ENCODE data around the gene CASQ1.

Gene CASQ1

DNA sequence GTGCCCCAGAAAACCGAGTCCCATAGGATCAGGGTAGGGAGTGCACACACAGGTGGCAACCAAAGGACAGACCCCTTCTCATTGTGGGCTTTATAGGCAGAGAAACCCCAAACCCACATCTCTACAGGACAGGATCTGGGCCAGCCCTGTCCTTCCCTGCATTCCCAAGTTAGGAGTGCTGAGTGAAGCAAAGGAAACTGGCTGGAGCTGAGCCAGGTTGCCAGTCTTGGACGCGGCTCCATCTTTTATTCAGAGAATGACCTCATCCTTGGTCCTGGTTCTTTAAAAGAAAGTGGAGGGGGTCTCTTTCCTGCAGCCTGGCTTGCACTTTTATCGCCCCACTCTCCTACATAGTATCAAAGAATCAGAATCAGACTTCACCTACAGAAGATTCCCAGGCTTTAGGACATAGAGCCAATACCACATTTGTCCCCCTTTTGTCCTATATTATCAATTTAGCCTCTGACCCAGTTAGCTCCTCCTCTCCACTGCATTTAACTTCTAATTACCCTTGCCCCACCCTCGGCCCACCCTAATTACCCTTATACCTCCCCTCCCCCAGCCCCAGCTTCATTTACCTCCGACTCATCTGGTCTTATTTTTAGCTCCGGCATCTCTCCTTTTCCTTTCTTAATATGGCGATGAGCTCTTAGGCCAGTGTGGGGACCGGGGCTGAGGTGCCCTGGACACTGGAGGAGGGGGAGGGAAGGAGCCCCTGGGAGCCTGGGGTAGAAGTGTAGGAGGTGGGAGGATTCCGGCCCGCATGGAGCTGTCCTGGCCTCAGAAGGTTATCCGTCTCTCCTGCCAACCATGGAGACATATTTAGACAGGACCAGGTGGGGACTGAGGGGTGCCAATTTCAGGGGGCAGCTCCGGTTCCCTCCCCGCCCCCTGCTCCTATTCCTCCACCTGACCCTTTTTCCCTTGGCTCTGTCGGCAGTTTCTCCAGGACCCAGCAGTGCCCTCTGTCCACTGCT, at the start of gene CASQ1:
TSS of gene CASQ1 (plus strand) at position 927 of the 977 bp plus-strand sequence. CDS start 177 bp downstream, outside the sequence.
- peak in 15 of 58 donors; percentile 6 to 60 (median 20) for DNase-seq

DNA sequence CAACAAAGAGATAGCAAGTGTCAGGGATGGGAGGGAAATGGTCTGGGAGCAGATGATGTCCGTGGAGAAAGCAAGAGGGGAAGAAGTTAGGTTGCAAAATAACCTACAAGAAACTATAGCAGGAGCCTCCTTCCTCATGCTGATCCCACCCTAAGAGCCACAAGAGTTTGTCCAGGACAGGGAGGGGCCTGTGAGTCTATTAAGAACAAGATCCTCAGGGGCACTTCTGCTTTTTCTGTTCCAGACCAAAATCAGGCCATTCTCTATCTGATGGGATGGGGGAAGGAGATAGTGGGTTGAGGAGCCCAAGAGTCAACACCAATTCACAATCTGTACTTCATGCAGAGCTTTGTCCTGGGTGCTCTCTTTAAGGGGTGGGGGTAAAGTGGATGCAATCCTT, 46.7 kb upstream of the CASQ1 start:
- DNase-seq = peak in 2 of 58 donors; percentile 15 to 18

DNA sequence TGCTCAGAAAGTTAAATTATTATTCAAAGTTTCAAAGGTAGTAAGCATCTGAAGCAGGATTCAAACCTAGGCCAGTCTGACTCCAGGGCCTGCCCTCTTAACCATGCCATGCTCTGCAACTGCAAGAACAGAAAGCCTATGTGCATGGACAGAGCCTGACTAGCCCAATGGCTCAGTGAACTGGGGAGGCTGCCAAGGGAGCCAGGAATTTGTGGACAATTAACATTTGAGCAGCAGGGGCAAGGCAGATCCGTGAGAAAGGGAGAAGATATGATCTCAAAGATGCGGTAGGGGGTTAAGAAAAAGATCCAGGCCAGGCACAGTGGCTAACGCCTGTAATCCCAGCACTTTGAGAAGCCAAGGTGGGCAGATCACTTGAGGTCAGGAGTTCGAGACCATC, 45.5 kb upstream of the CASQ1 start:
- peak in 9 of 58 donors; percentile 12 to 38 (median 22) for DNase-seq

DNA sequence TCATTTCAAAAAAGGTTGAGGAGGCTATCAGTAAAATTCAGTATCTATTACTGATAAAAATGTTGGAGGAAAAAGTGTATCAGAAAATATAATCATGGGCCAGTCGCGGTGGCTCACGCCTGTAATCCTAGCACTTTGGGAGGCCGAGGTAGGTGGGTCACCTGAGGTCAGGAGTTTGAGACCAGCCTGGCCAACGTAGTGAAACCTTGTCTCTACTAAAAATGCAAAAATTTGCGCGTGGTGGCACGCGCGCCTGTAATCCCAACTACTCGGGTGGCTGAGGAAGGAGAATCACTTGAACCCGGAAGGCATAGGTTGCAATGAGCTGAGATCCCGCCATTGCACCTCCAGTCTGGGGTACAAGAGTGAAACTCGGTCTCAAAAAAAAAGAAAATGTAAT, 44.3 kb upstream of the CASQ1 start:
- no peak for DNase-seq

DNA sequence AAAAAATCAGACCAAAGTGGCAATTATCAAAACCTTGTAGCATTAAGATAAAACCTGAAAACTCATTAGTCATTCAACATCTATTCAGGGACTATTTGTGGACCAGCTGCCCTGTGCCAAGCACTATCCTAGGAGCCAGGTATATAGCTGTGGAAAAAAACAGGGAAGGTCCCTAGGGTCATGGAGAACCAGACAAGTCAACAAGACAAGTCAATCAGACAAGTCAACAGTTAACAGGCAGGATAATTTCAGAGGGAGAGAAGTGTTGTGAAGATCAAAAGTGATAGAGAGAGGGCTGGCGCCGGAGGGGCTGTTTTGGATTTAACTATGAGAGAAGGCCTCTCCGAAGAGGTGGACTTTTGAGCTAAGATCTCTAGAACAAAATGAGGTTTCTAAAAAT, 42.3 kb upstream of the CASQ1 start:
- no peak for DNase-seq

DNA sequence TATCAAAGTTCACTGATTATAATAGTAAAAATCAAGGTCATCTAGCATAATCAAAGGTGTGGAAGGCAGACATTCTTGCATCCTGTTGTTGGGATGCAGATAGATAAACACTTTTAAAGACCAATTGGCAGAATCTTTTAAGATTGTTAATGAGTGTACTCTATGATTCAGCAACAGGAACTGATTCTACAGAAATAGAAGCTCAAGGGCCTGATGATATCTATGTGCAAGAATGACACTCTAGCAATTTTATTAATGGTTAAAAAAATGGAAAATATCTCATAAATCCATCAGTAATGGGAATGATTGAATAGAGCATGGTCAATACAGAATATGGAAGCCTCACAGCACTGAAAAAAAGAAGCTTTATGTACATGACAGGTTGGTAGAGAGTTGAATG, 41.1 kb upstream of the CASQ1 start:
- DNase-seq = no peak

DNA sequence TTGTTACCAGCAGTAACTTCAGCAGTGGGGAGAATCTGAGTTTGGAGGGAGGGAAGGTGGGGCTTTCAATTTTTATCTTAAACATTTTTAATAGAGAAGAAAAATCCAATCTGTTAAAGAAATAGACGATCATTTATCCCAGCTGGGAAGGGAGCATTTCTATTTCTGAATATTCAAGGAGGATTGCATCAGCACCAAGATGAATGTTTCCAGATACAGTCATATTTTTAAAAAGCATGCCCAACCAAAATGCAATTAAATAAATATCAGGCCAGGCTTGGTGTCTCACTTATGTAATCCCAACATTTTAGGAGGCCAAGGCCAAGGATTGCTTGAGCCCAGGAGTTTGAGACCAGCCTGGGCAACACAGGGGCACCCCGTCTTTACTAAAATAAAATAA, 40.7 kb upstream of the CASQ1 start:
- DNase-seq = no peak

DNA sequence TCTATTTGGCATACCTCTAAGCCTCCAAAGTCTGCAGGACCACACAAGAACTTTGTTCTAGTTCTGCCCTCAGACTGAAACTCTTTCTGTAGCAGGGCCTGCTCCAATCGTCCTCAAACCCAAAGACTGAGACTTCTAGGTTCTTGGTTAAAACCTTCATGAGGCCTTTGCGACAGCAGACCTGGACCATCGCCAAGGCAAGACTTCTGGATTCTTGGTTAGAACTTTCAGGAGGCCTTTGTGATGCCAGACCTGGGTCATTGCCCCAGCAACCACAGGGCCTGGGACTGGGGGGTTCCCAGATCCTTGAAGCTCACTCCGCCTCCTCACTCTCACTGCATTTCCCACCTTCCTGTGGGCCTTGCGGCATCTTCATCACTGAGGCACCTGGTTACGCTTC, 39.1 kb upstream of the CASQ1 start, which contains the start of gene ATP1A4:
TSS of gene ATP1A4 (plus strand) at position 301 of the 400 bp plus-strand sequence. CDS start 438 bp downstream, outside the sequence.
- no peak for DNase-seq

DNA sequence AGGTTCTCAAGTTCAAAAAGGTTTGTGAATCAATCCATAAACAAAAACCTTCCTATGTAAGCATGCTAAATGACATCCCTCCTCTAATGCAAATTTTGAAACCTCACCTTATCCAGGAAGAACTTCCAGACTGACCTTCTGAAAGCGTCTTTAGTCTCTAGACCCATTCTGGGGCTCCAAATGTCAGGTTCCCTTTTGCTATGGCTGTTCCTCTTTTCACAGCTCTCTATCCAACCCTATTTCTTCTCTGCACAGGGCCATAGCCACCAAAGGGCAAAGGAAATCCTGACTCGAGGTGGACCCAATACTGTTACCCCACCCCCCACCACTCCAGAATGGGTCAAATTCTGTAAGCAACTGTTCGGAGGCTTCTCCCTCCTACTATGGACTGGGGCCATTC, 35.6 kb upstream of the CASQ1 start:
- no peak for DNase-seq

DNA sequence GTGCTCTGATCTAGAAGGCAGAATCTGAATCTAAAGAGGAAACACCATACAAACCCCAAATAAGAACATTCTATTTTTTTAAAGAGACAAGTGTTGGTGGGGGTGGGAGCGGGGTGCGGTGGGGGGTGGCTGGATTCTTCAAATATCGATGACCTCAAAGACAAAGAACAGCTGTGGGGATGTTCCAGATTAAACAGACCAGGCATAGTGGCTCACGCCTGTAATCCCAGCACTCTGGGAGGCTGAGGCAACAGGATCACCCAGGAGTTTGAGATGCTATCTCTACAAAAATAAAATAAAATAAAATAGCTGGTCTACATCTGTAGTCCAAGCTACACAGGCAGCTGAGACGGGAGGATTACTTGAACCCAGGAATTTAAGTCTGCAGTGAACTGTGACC, 34.0 kb upstream of the CASQ1 start:
- no peak for DNase-seq

DNA sequence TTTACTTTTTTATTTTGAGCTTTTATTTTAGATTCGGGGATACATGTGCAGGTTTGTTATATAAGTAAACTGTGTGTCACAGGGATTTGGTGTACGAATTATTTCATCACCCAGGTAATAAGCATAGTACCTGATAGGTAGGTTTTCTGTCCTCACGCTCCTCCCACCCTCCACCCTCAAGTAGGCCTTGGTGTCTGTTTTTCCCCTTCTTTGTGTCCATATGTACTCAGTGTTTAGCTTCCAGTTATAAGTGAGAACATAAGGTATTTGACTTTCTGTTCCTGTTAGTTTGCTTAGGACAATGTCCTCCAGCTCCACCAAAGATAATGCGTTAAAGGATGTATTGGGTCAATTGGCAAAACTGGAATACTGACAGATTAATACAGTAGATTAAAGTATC, 33.2 kb upstream of the CASQ1 start:
- DNase-seq = no peak

DNA sequence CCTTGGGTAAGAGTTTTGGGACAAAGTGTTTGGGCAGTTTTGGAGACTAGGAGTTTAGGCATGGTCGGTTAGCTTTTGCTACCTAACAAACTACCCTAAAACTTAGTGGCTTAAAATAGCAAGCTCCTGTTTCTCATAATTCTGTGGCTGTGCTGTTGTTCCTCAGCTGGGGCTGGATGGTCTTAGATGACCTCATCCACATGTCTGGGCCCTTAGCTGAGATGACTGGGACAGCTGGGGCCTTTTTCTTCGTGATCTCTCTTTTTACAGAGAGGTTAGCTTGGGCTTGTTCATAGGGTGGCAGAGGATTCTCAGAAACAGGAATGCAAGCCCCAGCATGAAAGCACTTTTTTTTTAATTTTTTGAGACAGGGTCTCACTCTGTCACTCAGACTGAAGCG, 32.3 kb upstream of the CASQ1 start:
- no peak for DNase-seq

DNA sequence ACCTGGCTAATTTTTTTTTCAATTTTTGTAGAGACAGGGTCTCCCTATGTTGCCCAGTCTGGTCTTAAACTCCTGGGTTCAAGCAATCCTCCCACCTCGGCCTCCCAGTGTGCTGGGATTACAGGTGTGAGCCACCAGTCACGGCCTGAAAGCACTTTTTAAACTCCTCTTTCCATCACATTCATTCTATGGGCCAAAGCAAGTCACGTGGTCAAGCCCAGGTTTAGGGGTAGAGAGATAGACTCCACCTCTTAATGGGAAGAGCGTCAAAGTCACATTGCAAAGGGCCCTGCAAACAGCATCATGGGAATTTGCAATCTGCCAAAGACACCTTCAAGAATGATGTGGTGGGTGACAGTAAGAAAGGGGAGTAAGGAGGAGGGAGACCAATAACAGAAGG, 31.8 kb upstream of the CASQ1 start:
- DNase-seq = no peak

DNA sequence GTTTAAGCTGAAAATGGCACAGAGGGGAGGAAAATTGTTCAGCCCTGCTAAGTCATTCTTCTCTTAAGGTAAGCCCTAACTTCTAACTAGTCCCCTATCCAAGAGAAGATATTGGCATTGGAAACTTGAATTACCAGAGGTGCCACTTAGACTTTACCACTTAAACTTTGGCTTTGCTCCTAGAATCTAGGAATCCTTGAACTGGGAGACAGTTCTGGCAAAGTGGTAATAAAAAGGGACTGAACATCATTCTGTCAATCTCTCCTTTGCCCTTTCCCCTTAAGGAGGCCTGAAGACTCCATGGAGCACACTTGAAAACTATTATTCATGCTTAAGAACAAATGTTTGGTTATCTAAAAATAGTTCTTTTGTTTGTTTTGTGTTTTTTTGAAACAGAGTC, 30.5 kb upstream of the CASQ1 start:
- DNase-seq = no peak

DNA sequence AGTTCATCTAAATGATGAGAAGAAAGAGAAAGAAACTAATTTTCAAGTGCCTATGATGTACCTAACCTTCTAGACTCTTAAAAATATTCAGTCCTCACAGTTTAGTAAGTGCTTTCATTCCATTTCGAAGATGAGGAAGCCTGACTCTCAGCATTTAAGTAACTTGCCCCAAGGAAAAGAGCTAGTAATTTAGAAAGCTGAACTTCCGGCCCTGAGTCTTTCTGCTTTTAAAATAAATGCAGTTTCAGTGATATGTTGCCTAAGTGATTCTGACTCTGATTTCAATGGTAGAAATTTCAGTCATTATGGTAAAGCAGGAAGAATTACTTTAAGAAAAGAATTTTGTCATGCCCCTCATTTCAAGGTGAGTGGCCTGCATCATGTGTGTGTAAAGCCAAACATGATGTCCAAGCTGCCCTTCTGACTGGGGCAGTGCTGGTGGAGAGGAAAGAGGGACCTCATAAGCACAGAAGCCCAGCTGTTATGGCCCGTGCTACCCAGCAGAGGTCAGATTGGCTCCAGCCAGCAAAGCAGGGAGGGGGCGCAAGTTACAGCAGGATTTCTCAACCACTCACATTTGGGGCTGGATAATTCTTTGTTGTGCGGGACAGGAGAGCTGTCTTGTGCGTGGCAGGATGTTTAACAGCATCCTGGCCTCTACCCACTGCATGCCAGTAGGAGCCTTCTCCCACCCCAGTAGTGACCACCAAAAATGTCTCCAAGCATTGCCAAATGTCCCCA, 28.2 kb upstream of the CASQ1 start:
- peak in 16 of 58 donors; percentile 10 to 51 (median 25) for DNase-seq

DNA sequence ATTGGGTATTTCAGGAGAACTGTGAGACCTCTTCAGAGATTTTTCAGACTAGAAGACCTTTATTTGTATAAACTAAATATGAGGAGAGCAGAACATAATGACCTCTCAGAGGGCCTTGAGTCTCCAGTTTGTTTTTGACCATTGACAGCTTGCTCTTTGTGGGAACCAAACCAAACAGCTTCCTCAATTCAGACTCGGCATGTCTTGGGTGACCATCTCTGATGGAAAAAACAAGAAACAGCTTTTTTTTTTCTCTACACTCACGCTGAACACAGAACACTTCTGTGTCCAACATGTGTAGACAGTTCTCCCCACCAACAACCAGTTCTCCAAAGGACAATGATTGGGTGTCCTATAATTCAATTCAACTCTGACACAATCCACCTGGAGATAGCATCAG, 27.4 kb upstream of the CASQ1 start:
- no peak for DNase-seq

DNA sequence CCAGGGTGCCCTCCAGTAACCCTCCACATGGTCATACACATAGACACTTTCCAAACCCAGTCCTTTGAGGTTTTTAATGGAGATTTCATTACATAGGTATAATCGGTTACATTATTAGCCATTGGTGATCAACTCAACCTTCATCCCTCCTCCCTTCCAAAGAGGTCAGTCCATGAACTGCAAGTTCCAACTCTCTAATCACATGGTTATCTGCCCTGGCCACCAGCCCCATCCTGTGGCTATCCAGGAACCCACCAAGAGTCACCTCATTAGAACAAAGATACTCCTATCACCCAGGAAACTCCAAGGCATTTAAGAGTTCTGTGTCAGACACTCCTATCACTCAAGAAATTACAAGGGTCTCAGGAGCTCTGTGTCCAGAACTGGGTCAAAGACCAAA, 26.8 kb upstream of the CASQ1 start:
- DNase-seq = no peak

DNA sequence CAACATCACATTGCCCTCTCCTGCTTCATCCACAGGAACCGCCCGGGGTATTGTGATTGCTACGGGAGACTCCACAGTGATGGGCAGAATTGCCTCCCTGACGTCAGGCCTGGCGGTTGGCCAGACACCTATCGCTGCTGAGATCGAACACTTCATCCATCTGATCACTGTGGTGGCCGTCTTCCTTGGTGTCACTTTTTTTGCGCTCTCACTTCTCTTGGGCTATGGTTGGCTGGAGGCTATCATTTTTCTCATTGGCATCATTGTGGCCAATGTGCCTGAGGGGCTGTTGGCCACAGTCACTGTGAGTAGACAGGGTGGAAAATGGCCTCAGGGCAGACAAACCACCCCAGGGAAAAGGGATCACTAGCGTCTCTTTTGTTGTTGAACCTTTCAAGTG, 26.3 kb upstream of the CASQ1 start:
- DNase-seq = no peak

DNA sequence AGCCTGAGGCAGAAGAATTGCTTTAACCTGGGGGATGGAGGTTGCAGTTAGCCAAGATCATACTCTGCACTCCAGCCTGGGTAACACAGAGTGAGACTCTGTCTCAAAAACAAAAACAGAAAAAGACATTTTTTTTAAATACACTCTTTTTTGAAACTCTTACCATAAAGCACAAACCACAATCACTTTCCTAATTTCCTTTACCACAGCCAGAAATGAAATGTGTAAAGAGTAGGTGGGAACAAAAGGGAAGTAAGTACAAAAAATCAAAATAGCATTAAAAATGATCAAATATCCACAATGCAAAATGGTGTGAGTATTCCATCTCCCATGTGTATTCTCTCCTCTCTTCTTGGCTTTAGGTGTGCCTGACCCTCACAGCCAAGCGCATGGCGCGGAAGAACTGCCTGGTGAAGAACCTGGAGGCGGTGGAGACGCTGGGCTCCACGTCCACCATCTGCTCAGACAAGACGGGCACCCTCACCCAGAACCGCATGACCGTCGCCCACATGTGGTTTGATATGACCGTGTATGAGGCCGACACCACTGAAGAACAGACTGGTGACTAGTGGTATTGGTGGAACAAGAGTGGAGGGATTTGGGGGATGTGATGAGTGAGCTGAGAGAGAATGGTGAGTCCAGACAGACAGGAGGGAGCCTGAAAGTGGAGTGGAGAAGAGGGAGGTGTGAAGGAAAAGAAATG, 24.1 kb upstream of the CASQ1 start:
- DNase-seq = peak in 13 of 58 donors; percentile 5 to 56 (median 26)

DNA sequence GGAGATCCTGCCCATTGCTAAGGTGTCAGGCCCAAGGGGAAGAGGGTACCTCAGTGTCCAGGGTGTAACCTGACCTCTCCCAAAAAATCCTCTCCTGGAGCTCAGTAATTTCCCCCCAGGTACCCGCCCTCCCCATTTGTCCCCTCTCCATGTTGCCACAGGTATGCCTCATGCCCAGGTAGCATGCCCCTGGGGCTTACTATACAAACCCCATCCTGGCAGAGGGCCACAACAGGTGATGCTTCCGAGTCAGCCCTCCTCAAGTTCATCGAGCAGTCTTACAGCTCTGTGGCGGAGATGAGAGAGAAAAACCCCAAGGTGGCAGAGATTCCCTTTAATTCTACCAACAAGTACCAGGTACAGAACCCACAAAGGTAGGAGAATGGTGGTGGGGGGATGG, 23.3 kb upstream of the CASQ1 start:
- no peak for DNase-seq

DNA sequence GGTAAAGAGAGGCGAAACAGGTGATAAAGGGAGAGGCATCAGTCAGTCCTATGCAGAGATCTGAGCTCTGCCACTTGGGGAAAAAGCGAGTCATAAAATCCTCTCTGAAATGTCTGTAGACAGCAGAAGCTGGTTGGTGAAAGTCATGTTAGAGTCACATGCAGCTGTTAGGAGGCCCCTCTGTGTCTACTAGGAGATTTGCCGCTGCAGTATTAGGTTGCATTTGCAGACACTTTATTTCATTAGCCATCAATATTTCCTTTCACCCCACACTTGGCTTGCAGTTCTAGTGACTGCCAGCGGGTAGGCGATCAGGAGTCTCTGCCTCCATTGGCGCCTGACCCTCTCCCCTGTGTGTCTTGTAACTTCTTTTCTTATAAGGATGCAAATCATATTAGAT, 22.8 kb upstream of the CASQ1 start:
- no peak for DNase-seq

DNA sequence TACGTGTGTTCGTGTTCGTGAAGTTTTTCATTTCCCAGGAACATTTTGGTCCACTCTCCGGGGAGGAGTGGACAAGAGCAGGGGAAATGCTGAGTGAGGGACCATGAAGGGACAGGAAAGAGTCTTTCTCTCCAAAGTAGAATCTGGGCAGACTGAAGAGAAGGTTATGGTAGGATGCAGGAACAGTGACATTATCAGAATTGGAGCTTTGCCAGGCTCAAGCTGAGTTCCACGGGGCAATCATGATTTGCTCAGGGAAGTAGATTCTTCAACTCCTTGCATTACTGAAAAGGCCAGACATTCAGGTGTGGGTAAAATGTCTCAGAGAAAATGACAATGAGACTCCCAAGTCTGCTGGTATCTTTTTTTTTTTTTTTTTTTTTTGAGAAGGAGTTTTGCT, 22.4 kb upstream of the CASQ1 start:
- no peak for DNase-seq
